ENCODE data around the gene C9orf57.
"Not testable (repeated sequence)": the region's sequence is repeated elsewhere in the genome, so short reads cannot be mapped to it uniquely, and the experiment has no call there.

GRCh38 chr9:72007726-72008125 lies 52.7 kb downstream of the C9orf57 start:
- TF ChIP-seq, protein P1, sequence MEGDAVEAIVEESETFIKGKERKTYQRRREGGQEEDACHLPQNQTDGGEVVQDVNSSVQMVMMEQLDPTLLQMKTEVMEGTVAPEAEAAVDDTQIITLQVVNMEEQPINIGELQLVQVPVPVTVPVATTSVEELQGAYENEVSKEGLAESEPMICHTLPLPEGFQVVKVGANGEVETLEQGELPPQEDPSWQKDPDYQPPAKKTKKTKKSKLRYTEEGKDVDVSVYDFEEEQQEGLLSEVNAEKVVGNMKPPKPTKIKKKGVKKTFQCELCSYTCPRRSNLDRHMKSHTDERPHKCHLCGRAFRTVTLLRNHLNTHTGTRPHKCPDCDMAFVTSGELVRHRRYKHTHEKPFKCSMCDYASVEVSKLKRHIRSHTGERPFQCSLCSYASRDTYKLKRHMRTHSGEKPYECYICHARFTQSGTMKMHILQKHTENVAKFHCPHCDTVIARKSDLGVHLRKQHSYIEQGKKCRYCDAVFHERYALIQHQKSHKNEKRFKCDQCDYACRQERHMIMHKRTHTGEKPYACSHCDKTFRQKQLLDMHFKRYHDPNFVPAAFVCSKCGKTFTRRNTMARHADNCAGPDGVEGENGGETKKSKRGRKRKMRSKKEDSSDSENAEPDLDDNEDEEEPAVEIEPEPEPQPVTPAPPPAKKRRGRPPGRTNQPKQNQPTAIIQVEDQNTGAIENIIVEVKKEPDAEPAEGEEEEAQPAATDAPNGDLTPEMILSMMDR (IDR thresholded peaks at IDR 0.05) = not testable (repeated sequence)
- TF ChIP-seq POLR2AphosphoS5 (IDR thresholded peaks at IDR 0.05) = not testable (repeated sequence)
